Measurements from ENCODE around the gene FBLN1. TPM values are rescaled to one million over a fixed set of nuclear protein-coding genes. Genes with fewer than 3 reads are reported as not detected.
A peak's percentile ranks its signal among the peaks of the same experiment; 100 is the strongest.

Gene FBLN1
- total RNA-seq, 1 donor from 2014 or later, result not detected

DNA sequence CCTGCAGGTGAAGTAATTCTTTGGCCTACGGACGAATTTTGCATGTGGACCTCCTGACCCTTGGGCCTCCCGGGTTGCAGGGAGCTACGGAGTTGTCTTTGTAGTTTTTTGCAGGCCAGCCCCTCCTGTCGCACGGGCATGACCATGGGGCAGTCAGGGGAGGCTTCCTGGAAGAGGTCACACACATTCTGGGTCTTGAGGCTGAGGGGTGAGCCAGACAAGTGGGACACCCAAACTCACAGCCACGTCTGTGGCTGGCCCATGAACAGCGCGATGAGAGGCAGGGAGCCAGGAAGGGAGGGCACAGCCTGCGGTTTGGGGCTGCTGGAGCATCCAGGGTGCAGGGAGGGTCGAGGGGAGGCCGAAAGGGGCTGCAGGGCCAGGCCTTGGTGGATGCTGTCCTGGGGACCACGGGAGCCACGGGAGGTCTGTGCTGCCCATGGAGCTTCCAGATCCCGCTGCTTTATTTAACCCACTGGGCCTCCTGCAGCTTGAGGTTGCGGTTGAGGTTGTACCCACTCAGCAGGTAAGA lies 78.9 kb downstream of the FBLN1 start:
- ChIA-PET CTCF (no interaction called here), POLR2A (no interaction called here)
- Mint-ChIP-seq H3K4me3 (no peak overlapping the region), H3K9me3 (peaks cover 6% of the 10 kb centered on the region), H3K27ac (no peak overlapping the region), H3K36me3 (ENCODE audit: low read depth) (no peaks in the 10 kb centered on the region), H3K4me1 (peaks cover 13% of the 10 kb centered on the region), H3K27me3 (peaks cover 10% of the 10 kb centered on the region)
- DNase-seq, result no peak
- ATAC-seq (ENCODE audit: low read depth), result no peak
- TF ChIP-seq, protein P1, sequence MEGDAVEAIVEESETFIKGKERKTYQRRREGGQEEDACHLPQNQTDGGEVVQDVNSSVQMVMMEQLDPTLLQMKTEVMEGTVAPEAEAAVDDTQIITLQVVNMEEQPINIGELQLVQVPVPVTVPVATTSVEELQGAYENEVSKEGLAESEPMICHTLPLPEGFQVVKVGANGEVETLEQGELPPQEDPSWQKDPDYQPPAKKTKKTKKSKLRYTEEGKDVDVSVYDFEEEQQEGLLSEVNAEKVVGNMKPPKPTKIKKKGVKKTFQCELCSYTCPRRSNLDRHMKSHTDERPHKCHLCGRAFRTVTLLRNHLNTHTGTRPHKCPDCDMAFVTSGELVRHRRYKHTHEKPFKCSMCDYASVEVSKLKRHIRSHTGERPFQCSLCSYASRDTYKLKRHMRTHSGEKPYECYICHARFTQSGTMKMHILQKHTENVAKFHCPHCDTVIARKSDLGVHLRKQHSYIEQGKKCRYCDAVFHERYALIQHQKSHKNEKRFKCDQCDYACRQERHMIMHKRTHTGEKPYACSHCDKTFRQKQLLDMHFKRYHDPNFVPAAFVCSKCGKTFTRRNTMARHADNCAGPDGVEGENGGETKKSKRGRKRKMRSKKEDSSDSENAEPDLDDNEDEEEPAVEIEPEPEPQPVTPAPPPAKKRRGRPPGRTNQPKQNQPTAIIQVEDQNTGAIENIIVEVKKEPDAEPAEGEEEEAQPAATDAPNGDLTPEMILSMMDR (IDR thresholded peaks at IDR 0.05), result no peak
- intact Hi-C loops (cut with micrococcal nuclease), result no loop called here

DNA sequence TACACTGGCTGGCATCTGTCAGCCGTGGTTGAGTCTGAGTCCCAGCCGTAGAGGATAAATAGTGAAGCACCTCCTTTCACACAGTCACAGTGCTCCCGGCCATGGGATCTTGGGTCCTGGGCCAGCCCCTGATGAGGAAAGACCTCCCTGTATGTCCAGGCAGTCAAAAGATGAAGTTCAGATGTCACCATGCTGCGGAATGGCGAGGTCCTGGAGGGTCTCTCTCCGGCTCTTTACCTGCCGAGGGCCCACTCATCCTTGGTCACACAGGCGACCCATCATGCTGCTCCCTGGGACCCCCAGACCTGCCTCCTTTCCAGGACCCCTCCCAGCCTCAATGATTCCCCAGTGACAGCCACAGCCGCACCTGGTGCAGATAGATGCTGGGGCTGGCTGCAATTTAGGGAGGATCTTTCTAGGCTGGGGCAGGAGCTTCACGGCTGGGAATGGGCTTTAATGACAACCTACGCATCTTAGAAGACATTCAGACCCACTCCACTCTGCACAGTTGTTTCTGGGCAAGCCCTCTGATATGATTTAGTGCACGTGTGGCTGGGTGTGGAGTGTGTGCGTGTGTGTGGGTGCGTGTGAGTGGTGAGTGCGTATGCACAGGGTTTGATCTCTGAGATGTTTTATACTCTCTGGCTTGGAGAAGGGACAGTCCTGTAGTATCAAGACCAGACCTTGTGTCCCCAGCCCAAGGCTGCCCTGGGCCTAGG lies 79.7 kb downstream of the FBLN1 start:
- ATAC-seq (ENCODE audit: low read depth) (no peak), DNase-seq (no peak)
- intact Hi-C loops (cut with micrococcal nuclease), result no loop called here
- H3K4me3 Mint-ChIP-seq, result no peak overlapping the region
- peaks cover 13% of the 10 kb centered on the region for H3K4me1 Mint-ChIP-seq
- H3K36me3 Mint-ChIP-seq (ENCODE audit: low read depth), result no peaks in the 10 kb centered on the region
- TF ChIP-seq, protein P1 (IDR thresholded peaks at IDR 0.05), result no peak
- H3K27ac Mint-ChIP-seq, result no peak overlapping the region
- H3K9me3 Mint-ChIP-seq, result peaks cover 6% of the 10 kb centered on the region
- CTCF ChIA-PET, result no interaction called here
- POLR2A ChIA-PET, result no interaction called here
- peaks cover 4% of the 10 kb centered on the region for H3K27me3 Mint-ChIP-seq

DNA sequence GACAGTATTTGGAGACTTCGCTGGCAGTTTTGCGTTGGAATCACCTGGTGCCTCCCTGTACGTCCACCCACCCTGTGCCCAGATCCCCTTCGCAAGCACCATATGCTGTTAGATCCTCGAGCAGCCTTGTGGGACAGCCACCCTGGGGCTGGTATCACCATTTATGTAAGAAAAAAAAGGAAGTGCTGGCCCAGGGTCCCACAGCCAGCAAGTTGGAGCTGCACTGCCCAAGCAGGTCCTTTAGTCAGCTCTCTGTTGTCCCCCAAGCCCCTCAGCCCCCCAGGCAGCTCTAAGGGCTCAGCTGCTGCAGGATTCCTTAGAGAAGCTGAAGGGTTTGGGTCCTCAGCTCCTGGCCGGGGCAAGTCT lies 80.3 kb downstream of the FBLN1 start:
- no peak for DNase-seq
- ATAC-seq (ENCODE audit: low read depth), result no peak
- POLR2A ChIA-PET, result no interaction called here
- no peak overlapping the region for H3K27ac Mint-ChIP-seq
- peaks cover 3% of the 10 kb centered on the region for H3K27me3 Mint-ChIP-seq
- H3K36me3 Mint-ChIP-seq (ENCODE audit: low read depth), result no peaks in the 10 kb centered on the region
- CTCF ChIA-PET, result no interaction called here
- H3K4me1 Mint-ChIP-seq, result peaks cover 13% of the 10 kb centered on the region
- peaks cover 6% of the 10 kb centered on the region for H3K9me3 Mint-ChIP-seq
- TF ChIP-seq, protein P1 (IDR thresholded peaks at IDR 0.05), result no peak
- intact Hi-C loops (cut with micrococcal nuclease), result no loop called here
- H3K4me3 Mint-ChIP-seq, result no peak overlapping the region

DNA sequence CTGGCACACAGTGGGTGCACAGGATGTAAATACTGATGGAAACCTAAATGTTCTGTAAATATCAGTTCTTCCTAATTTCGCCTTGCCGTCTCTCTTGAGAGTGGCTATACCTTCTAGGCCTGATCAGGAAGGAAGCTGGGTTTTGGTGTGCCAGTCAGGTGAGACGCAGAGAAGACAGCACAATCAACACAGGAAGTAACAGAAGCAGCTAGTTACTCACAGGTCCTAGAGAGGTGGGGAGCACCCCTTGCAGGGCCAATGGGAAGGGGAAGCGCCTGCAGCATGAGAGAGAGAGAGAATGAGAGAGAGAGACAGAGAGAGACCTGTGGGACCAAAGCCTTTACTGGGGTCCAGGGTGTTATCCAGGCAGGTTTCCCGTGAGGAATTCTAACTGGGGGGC lies 80.8 kb downstream of the FBLN1 start:
- Mint-ChIP-seq H3K4me1 (peaks cover 13% of the 10 kb centered on the region), H3K4me3 (no peak overlapping the region), H3K9me3 (peaks cover 6% of the 10 kb centered on the region), H3K27me3 (peaks cover 3% of the 10 kb centered on the region), H3K27ac (peak overlapping the region; percentile 42), H3K36me3 (ENCODE audit: low read depth) (no peaks in the 10 kb centered on the region)
- ChIA-PET CTCF (no interaction called here), POLR2A (no interaction called here)
- ATAC-seq (ENCODE audit: low read depth), result no peak
- no peak for DNase-seq
- TF ChIP-seq, protein P1 (IDR thresholded peaks at IDR 0.05), result no peak
- intact Hi-C loops (cut with micrococcal nuclease), result no loop called here

DNA sequence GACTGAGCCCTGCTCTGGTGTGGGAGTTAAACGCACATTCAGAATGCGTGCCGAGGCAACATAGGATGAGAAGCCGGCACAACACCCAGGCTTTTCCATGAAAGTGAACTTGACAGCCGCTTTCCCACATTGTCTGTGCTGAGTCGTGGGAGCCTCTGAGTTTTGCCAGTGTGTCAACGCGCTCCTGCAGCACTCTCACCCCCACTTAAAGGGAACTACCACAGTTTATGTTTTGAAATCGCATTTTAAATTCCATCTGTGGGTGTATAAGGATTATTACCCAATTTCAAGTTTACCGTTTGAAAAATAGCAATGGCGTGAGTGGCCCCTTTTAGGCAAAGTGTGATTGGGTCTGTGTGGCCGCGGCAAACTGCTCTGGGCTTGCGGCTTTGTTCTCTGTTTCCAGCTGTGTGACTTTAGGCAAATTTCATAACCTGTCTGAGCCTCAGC lies 81.5 kb downstream of the FBLN1 start:
- ChIA-PET CTCF (no interaction called here), POLR2A (no interaction called here)
- Mint-ChIP-seq H3K4me1 (peaks cover 13% of the 10 kb centered on the region), H3K4me3 (no peak overlapping the region), H3K9me3 (peaks cover 6% of the 10 kb centered on the region), H3K27me3 (peaks cover 3% of the 10 kb centered on the region), H3K27ac (no peak overlapping the region), H3K36me3 (ENCODE audit: low read depth) (no peaks in the 10 kb centered on the region)
- TF ChIP-seq, protein P1 (IDR thresholded peaks at IDR 0.05), result no peak
- DNase-seq, result no peak
- no peak for ATAC-seq (ENCODE audit: low read depth)
- intact Hi-C loops (cut with micrococcal nuclease), result no loop called here

Measured in activated B cell treated with CpG ODN at 0.5 μM for 24 hours (primary cell).